ENCODE measurements around the gene SMPD3.

The SMPD3 gene

GRCh38 chr16:68374246-68374805 lies 74.0 kb downstream of the SMPD3 start:
- Histone ChIP-seq H3K9me3 (ENCODE audit: insufficient read depth, low read length) (no peaks in the 10 kb centered on the region), H3K79me2 (ENCODE audit: low read length) (no peaks in the 10 kb centered on the region), H3K9ac (ENCODE audit: low read length) (no peak overlapping the region), H2AFZ (ENCODE audit: low read depth, low read length) (no peak overlapping the region), H3K36me3 (replicated peaks; ENCODE audit: low read depth, low read length) (no peaks in the 10 kb centered on the region), H3K4me1 (ENCODE audit: low read length) (peaks cover 16% of the 10 kb centered on the region), H3K27me3 (ENCODE audit: low read depth, low read length) (peaks cover 3% of the 10 kb centered on the region; the same call in 1 of the 2 replicates), H3K27ac (ENCODE audit: low read length) (no peak overlapping the region), H3K4me3 (ENCODE audit: low read length) (no peak overlapping the region), H4K20me1 (ENCODE audit: insufficient read depth, low read length) (no peaks in the 10 kb centered on the region), H3K4me2 (ENCODE audit: low read length) (no peak overlapping the region)
- TF ChIP-seq EZH2phosphoT487 (IDR thresholded peaks at IDR 0.05; ENCODE audit: low read depth): no peak
- no peak for TF ChIP-seq CTCF (IDR thresholded peaks at IDR 0.05; ENCODE audit: low read depth, low read length)

GRCh38 chr16:68373528-68374245 lies 74.6 kb downstream of the SMPD3 start:
- H3K27ac ChIP-seq (ENCODE audit: low read length): no peak overlapping the region
- peaks cover 22% of the 10 kb centered on the region for H3K4me1 ChIP-seq (ENCODE audit: low read length)
- H4K20me1 ChIP-seq (ENCODE audit: insufficient read depth, low read length): no peaks in the 10 kb centered on the region
- H3K4me3 ChIP-seq (ENCODE audit: low read length): no peak overlapping the region
- H3K9me3 ChIP-seq (ENCODE audit: insufficient read depth, low read length): no peaks in the 10 kb centered on the region
- no peak overlapping the region for H2AFZ ChIP-seq (ENCODE audit: low read depth, low read length)
- peaks cover 3% of the 10 kb centered on the region; the same call in 1 of the 2 replicates for H3K27me3 ChIP-seq (ENCODE audit: low read depth, low read length)
- no peaks in the 10 kb centered on the region for H3K79me2 ChIP-seq (ENCODE audit: low read length)
- H3K4me2 ChIP-seq (ENCODE audit: low read length): no peak overlapping the region
- no peak overlapping the region for H3K9ac ChIP-seq (ENCODE audit: low read length)
- TF ChIP-seq EZH2phosphoT487 (IDR thresholded peaks at IDR 0.05; ENCODE audit: low read depth) (no peak), CTCF (IDR thresholded peaks at IDR 0.05; ENCODE audit: low read depth, low read length) (no peak)
- H3K36me3 ChIP-seq (replicated peaks; ENCODE audit: low read depth, low read length): no peaks in the 10 kb centered on the region

- peaks cover 27% of the 10 kb centered on the region for H3K4me1 ChIP-seq (ENCODE audit: low read length)
Observed at GRCh38 chr16:68372806-68373205, 75.5 kb downstream of the SMPD3 start.

More at GRCh38 chr16:68372806-68373205, 75.5 kb downstream of the SMPD3 start:
- H3K9me3 ChIP-seq (ENCODE audit: insufficient read depth, low read length): no peaks in the 10 kb centered on the region
- H3K4me2 ChIP-seq (ENCODE audit: low read length): no peak overlapping the region
- no peak overlapping the region for H2AFZ ChIP-seq (ENCODE audit: low read depth, low read length)
- no peak overlapping the region for H3K4me3 ChIP-seq (ENCODE audit: low read length)
- no peak overlapping the region for H3K27ac ChIP-seq (ENCODE audit: low read length)
- TF ChIP-seq EZH2phosphoT487 (IDR thresholded peaks at IDR 0.05; ENCODE audit: low read depth) (no peak), CTCF (IDR thresholded peaks at IDR 0.05; ENCODE audit: low read depth, low read length) (no peak)
- H3K36me3 ChIP-seq (replicated peaks; ENCODE audit: low read depth, low read length): no peaks in the 10 kb centered on the region
- no peaks in the 10 kb centered on the region for H3K79me2 ChIP-seq (ENCODE audit: low read length)
- no peaks in the 10 kb centered on the region for H4K20me1 ChIP-seq (ENCODE audit: insufficient read depth, low read length)
- H3K9ac ChIP-seq (ENCODE audit: low read length): no peak overlapping the region
- peaks cover 3% of the 10 kb centered on the region; the same call in 1 of the 2 replicates for H3K27me3 ChIP-seq (ENCODE audit: low read depth, low read length)
